NCI-H82 treated with DMSO at 0.1 percent for 48 hours (cell line): Measurements from ENCODE around the gene PRKG1.

Experiments
- DNase-seq: peaks from one replicate; lab custom pipeline; 2025; ENCODE audit not compliant: unreplicated experiment; lab: John Stamatoyannopoulos, UW

Gene PRKG1

DNA sequence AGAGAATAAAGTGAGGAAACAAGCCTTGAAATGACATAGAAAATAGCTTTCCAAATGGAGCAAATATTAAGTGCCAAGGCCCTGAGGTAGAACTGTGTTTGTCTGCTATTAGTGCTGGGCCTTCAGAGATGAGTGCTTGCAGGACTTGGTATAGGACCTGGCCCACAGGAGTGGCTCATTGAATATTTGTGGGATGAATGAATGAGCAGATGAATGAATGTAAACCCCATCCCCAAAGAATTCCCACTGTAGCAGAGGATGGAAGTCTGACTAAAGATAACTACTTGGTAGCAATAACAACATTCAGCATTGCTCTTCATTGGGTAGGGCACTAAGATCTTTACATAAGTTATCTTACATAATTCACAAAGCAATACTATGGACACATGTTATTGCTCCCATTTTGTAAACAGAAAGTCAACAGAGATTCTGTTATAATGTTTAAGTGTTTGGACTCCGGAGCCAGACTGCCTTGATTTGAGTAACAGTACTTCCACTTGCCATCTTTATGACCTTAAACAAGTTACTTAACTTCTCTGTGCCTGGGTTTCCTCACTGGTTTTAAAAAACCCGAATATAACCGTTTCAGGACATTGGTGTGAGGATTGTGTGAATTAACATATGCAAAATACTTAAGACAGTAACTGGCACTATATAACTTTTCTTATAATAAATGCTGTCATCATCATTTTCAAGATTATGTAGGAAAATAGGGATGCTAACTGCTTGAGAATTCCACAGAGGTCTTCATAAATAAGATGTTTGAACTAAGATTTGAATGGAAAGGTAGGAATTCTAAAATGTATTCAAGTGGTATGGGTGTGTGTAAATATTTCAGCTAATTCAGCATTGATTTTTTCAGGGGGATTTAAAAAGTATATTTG is 141.9 kb downstream of the PRKG1 start:
- no peak for DNase-seq

DNA sequence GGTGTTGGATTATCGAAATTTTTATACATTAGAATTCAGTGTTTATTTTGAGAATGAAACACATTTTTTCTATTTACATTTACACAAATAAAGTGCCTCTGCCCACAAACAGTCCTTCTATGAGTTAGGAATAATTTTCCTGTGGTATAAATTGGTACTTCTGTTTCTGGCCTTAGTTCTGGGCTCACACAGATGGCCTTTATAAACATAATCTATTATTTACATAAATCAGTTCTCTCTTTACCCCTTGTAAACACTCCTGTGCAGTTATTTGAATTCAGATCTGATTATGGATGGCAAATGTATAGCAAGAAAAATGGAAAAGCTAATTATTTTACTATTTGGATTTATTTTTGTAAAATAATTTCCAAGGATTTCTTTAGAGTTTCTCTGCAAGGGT is 143.2 kb downstream of the PRKG1 start:
- no peak for DNase-seq

DNA sequence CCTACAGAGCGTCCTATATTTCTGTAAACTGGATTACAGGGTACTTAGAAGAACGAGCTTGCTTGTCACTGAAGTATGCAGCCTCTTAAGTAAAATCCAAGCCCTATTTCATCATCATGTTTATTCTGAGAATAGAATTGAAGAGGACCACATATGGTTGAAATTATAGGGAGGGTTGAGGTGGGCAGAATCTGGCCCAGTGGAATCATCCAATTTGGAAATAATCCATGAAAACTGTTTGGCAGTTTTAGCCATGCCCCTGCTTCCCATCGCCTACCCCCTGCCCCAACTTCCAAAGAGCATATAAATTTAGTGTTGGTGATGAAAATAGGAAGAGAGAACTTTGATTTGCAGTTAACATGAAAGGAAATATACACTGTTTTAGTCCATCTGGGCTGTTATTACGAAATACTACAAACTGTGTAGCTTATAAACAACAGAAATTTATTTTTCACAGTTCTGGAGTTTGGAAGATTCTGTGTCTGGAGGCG is 150.4 kb downstream of the PRKG1 start:
- no peak for DNase-seq

DNA sequence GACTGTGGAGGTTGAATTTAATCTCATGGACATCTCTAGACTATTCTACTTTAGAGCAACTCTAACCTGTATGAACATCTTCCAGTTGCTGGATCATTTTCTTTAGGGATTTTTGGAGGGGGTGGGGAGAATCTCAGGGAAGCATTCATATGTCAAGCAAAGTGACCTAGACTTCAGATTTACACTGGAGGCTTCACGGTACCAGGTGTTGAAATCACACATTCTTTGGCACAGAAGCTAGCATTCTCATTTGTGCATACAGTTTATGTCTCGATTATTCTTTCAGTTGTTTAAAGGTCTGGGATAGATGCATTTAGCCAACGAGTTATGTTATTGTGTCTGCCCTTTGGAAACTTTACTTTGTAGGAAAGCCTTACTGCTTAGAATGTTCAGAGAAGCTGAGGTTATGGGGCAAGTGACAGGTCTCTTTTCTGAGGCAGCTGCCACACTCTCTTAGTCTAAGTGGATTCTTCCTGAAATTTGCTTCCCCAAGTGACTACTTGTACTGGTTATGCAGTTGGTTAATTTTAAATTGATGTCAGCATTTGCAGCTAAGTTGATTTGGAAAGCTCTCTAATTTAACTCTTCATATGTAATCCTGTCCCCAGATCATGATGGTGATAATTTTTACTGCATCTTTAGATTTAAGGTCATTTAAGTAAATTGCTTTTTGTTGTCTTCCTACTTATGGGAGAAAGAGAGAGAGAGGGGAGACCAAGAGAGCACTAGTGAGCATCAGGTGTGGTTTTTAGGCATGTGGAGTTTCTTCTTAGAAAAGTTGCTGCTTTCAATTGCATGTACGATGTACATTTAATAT is 153.8 kb downstream of the PRKG1 start:
- DNase-seq: no peak

DNA sequence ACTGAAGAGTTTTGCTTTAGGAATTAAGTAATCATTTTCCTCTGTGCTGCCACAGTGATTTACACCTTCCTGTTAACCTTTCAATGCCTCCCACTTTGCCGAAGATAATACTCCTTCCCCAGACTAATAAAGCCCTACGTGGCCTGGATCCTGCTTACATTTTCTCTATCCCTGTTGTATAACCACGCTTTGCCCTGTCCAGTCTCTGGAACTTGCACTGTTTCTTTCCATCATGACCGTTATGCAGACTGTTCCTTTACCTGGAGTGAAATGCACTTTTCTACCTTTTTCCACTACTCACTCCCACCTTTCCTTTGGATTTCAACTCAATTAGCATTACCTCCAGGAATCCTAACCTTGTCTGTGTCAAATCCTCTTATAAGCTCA is 154.4 kb downstream of the PRKG1 start:
- no peak for DNase-seq

DNA sequence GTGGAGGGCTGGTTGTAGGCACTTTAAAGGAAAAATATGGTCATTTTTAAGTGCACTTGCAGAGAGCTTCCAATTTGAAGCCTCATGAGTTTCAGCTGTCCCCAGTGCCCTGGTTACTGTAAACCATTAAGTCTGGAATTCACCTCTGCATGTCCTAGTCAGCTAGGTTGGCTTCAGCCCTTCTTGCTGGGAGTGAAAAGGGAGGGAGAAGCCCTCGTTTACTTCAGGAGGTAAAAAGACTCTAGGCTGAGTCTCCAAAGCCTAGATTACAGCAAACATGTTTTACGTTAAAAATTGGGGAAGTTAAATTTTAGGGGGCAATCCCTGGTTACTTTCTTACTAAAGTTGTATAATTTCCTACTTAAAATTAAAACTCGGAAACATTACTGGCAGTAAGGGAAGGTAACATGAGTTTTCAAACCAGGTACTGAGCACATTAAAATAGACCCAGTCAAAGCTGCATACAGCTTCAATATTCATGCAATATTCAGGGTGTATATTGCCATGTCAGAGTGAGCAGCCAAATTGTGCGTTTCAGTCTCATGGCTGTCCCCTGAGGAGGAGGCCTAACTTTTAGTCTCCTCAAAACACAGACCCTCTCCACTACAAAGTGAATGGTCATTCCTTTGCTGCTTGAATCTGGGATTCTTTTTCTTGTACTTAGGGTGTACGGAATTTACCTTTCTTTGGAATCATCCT is 156.7 kb downstream of the PRKG1 start:
- no peak for DNase-seq

DNA sequence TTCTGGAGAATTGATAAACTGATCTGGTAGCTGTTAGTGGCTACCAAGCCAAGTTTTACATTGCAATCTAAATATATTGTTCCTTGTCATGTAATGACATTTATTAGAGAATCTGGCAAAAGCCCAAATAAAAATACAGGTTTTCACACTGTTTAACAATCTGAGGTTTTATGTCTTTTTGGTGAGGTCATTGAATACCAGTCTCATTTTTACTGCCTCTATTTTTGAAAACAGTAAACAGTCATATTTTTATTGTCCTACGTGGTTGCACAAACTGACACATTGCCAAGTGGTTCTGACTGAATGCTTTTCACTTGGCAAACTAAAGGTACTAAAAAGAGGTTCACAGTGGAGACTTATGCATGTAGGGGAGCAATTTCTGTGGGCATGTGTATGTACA is 157.5 kb downstream of the PRKG1 start:
- DNase-seq: no peak

DNA sequence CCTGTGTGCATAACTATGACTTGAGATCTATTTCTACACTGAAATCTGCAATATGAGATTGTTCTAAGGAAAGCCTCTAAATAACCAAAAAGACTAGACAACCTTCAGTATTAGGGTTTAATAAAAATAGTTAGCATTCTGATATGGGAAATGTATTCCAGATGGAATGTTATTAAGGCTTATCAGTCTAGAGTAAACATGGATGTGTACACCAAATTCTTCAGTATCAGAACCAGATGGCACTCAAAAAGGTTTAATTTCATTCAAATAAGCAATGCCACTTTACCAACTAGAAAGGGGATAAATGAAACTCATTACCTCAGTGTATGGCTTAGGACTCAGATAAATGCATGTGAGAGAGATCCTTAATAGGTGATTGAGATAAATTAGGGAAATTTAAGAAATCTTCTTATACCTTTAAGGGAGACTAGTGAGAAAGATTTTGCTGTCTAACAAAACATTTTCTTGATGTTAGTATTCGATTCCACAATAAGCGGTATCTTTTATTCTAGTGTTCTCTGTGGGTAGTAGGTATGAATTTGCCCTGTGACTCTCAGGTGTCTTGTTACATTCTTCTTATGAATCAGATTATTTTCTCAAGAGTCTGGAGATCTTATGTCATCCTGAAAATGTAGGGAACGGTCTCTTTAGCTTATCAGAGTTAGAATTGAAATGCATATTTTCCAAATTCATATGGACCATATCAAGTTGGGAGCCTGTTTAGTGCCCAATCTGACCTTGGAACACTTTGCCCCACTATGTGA is 159.2 kb downstream of the PRKG1 start:
- DNase-seq: no peak

DNA sequence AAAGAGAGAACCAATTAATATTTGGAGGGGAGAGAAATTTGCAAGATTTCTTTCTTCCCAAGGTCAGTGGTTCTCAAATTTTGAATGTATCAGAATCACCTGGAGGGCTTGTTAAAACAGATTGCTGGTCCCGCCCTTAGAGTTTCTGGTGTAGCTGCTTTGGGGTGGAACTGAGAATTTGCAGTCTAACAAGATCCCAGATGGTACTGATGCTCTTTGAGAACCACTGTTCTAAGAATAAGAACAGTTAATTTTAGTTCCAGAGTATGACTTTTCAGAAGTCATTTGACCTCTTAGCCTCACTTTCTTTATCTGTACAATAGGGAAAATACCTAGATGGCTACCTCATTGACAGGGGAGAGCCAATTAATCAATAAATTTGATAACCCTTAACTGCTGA is 161.6 kb downstream of the PRKG1 start:
- no peak for DNase-seq

DNA sequence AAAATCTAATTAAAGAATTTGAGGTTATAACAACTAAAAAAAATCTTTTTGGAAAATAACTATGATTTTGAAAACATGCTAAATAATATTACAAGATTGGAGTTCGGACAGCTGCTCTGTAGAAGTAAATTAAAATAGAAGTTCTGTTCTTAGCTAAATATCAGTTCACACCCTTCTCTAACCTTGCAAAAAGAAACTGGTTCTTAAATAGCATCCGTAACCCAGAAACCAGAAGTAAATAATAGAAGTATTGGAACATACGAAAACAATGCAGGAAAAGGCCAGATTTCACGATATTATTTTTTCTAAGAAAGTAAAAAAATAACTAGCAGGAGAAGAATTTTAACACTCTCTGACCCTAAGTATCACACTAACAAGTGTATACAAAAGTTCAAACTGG is 164.7 kb downstream of the PRKG1 start:
- no peak for DNase-seq

DNA sequence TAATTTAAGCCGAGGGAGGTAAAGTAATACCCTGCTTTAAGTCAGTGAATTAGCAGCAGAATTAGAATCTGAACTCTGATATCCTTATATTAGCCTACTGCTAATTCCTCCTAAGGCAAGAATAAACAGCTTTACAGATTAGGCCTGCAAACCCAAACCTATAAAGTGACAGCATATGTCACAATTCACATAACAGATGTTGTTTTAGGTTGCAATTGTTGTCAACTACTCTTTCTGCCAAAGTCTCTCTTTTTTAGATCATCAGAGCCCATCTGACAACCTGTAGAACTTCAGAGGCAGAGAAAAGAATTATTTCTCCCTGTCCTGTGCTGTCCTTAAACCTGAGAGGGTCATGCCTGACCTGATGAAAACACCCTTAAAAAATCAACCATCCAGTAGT is 167.2 kb downstream of the PRKG1 start:
- DNase-seq: peak; percentile 59

DNA sequence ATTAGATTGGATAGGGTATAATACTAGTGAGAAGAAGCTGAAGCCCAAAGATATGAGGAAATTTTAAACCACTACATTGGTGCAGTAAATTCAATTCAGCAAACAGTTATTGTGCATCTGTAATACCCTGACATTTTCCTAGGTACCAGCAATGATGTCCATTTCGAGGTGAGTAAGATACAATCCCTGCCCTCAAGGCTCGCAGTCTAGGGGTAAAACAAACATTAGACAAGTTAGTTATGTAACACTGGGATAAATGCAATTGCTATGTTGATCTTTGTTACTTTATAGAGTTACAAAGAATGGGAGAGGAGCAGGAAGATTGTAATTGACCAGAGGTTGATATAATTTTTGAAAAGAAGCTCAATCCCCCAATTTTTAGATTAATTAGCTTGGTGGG is 168.1 kb downstream of the PRKG1 start:
- DNase-seq: no peak

DNA sequence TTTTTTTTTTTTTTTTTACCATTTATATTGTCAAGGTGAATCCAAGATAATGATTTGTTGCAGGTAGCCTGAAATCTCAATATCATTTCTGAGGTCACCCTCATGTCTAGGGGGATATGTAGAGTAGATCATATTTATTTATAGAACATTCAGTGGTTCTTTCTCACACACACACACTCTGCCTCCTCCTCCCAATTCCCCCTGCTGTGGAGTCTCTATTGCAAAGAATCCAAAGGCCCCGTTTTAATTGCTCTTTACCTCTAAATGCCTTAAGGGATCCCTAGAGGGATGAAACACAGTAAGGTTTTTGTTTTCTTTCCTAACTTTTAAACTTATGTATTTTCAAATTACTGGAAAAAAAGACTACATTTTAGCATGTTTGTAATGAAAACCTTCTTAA is 170.0 kb downstream of the PRKG1 start:
- no peak for DNase-seq

DNA sequence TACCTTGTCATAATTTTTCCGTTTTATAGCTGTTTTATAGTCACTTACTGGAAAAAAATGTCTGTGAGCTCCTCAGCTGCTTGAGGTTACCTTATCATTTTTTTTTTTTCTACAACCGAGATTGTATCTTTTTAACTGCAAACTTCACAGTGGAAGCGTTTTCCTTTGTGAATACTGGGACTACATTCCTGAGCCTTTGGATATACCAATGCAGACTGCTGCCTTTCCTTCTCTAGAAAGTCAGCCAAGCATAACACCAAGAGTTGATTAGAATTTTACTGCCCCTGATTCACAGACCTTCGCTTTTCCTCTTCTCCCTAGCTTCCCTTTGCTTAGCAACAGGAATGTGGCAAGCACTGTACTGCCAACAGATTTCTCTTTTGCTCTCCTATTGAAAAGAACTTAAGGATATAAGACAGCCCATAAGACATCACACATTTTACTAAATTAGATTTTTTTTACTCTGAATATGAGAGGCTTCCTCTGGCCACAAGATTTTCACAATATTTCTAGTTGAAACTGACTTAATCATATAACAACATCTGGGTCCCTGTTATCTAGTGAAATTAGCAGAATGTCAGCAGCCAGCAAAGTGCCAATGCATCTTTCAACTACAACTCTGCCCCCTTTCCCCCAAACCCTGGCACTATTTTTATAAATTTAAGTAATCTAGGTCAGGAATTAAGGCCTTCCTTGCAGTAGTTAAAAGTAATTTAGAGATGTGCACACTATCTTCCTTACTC is 170.6 kb downstream of the PRKG1 start:
- DNase-seq: no peak

DNA sequence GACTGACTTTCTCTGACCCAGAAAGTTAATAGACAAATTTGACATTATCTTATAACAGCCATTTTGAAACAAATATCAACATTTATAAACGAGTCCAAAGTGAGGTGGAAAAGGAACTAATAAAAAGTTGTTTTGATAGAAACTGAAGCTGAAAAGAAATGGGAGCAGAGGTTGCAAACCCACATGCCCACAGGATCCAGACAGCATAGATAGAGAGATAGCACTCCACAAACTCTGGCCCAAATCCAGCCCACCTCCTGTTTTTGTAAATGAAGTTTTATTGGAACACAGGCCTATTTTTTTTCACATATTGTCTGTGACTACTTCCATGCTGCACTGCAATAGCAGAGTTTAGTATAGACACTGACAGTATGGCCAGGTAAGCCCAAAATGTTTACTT is 171.9 kb downstream of the PRKG1 start:
- no peak for DNase-seq

DNA sequence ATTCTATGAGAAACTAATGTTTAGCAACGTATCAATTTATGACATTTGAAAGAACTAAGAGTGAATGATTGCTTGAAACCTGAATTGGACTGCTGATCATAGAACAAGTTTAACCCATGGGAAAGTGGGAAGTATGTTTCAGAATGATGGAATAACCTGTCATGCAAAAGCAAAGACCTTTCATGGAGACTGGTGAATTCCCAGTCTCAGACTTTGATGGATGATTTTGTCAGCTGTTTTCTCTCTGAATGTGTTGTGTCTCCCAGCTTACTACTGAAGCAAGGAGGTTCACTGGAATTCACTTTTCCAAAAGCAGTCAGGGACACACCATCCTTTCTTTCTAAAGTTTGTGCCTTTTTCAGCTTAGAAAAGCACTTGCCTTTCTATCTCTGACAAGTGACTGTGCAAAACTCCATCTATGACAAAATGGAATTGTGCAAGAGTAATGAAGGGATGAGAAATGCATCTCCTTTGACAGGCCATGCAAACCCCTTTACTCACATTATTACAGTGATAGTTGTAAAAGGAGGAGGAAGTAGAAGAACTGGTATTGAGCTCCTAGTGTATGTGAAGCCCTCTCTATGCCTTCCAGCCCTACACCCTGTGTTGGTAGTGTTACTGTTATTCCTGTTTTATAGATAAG is 176.1 kb downstream of the PRKG1 start:
- no peak for DNase-seq

DNA sequence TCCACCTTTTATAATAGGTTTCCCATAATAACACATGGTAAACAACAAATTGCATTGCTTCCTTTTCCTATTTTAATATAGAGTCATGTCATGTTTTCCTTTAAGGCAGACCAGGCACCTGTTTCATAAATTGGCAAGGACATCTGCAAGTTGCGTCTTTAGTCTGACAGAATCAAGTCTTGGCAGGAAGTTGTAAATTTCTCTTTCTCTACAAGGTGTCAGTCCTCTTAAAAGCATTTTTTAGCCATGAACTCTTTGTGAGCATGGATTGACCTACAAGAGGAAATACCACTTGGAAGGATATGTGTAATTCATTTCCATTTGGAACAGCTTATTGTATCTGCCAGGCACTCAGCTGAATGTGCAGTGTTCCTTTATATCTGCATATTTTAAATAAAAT is 176.8 kb downstream of the PRKG1 start:
- no peak for DNase-seq

DNA sequence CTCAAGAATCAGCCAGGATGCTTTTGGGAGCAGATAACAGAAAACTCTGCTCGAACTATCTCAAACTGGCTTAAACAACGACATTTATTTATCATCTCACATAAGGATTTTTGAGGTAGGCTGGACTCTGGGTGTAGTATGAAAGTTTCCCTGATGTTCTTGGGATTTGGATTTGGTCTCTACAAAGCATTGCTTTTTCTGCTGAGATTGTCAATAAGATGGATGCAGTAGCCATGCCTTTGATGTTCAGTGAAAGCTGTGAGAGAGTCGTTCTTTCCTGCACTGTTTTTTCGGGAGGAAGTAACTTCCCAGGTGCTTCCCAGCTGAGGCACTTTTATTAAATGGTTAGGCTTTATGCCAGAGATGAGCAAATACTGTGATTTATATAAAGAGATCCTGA is 181.1 kb downstream of the PRKG1 start:
- no peak for DNase-seq

DNA sequence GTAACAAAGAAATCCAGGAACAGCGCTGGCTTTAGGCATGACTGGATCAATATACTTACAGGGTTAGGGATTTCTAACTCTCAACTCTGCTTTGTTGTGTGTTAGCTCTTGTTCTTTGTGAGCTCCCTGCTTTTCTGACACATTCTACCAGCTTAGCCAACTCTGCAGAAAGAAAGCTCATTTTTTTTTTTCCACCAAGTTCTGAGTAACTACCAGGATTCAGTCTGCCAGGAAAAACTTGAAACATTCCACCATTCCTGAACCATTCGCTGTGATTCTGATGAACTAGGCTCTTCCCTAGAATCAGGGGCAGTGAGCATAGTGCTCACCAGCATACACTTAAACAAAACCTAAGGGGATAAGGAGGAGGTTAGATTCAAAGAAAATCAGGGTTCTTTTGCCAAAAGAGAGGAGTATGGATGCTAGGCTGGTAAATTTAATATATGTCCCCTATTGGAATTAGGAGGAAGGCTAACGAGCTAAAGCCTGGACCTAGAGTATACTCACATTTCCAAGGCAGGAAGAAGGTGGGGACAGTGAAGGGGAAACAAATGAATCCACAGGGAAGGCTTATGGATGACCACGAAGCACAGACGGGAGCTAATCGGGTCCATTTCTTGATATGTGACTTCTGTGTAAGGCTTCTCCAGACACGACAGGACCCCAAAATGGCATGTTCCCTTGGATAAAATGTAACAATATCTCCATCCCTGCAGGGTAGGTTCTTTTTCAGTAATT is 183.4 kb downstream of the PRKG1 start:
- no peak for DNase-seq
